SHP77 treated with DMSO at 0.1 percent for 48 hours (cell line): Measurements from ENCODE around the gene GP1BB.

Experiments used
- DNase-seq: peaks from one replicate; lab custom pipeline; 2025; lab: John Stamatoyannopoulos, UW

The GP1BB gene

GRCh38 chr22:19766511-19767426 is 43.4 kb downstream of the GP1BB start:
- DNase-seq = no peak

- no peak for DNase-seq
Measured at GRCh38 chr22:19767427-19768341, 44.3 kb downstream of the GP1BB start.

- DNase-seq = no peak
Measured at GRCh38 chr22:19769393-19769715, 46.0 kb downstream of the GP1BB start.

GRCh38 chr22:19770349-19771220 is 47.2 kb downstream of the GP1BB start:
- no peak for DNase-seq

- DNase-seq = no peak
Measured at GRCh38 chr22:19772422-19772672, 49.0 kb downstream of the GP1BB start.

GRCh38 chr22:19772673-19773469 is 49.5 kb downstream of the GP1BB start:
- DNase-seq = no peak

- no peak for DNase-seq
Measured at GRCh38 chr22:19773470-19774040, 50.2 kb downstream of the GP1BB start.
